GM12878 (cell line): ENCODE data around the gene RNF41. TPM values are rescaled to one million over a fixed set of nuclear protein-coding genes. Genes with fewer than 3 reads are reported as not detected.
A peak's percentile ranks its signal among the peaks of the same experiment; 100 is the strongest.

Experiments used
- DPF2 ChIP-seq: fragments of 450-650 bp; IDR thresholded peaks from 2 replicates; pipeline ENCODE4 v1.6.1; 2017; ENCODE audit warnings: mild to moderate bottlenecking
- EED ChIP-seq: sonication (generic); IDR thresholded peaks from 2 replicates; pipeline ENCODE4 v1.6.1; 2016; ENCODE audit warnings: antibody characterized with exemption, low read depth
- EGR1 ChIP-seq, 2 experiments: IDR thresholded peaks; 1 replicate in 1 of 2; 2 replicates in 1 of 2; pipeline ENCODE4 v1.6.1; 2011 to 2012; ENCODE audit warnings: low read depth in 2 of 2, low read length in 2 of 2, borderline replicate concordance in 1 of 2, mild to moderate bottlenecking in 1 of 2, moderate library complexity in 1 of 2
- ETV6 ChIP-seq, 2 experiments: fragments of 450-650 bp in 1 of 2; IDR thresholded peaks in 1 of 2; conservative IDR thresholded peaks in 1 of 2; 2 replicates each; pipeline ENCODE4 v1.6.1; 2014; ENCODE audit warnings: antibody characterized with exemption in 1 of 2, borderline replicate concordance in 1 of 2, low read depth in 1 of 2, mild to moderate bottlenecking in 1 of 2, moderate library complexity in 1 of 2
- NFYA ChIP-seq: IDR thresholded peaks from 2 replicates; pipeline ENCODE4 v1.6.1; 2011; ENCODE audit warnings: low read depth, mild to moderate bottlenecking, low read length, improper control_type of control experiment, borderline replicate concordance
- RAD21 ChIP-seq: IDR thresholded peaks from 2 replicates; pipeline ENCODE4 v1.6.1; 2011; ENCODE audit warnings: mild to moderate bottlenecking, low read depth, low read length, moderate library complexity; ENCODE audit not compliant: insufficient read depth
- polyA plus RNA-seq, 11 experiments: library from polyadenylated mRNA; depleted of rRNA in 4 of 11; unstranded in 6 of 11; stranded (reverse) in 5 of 11; fragments of >200 nt; fragmentation: Nextera tagmentation in 4 of 11; fragmentation: Illumina TruSeq in 1 of 11; extraction: Ambion mirVana in 4 of 11; extraction: Trizol in 1 of 11; gene quantifications; 1 replicate in 1 of 11; 2 replicates in 10 of 11; pipeline versions ENCODE4 v1.2.1 to v1.2.3, GENCODE V29; 2011 to 2016; ENCODE audit warnings: inconsistent platforms in 2 of 11, missing spikeins in 2 of 11, low read depth in 1 of 11
- total RNA-seq, 4 experiments: library from RNA; depleted of rRNA in 3 of 4; stranded (reverse); fragments of >200 nt in 3 of 4; fragmentation: Illumina TruSeq in 1 of 4; extraction: Trizol in 1 of 4; gene quantifications; 2 replicates each; pipeline versions ENCODE4 v1.2.1 to v1.2.3, GENCODE V29; 2013 to 2021
- TF ChIP-seq, protein P1 (sequence below), 3 experiments: IDR thresholded peaks in 2 of 3; conservative IDR thresholded peaks in 1 of 3; 2 replicates each; pipeline ENCODE4 v1.5.1; 2011; ENCODE audit warnings: low read depth in 3 of 3, low read length in 3 of 3, mild to moderate bottlenecking in 3 of 3, control low read depth in 2 of 3, moderate library complexity in 2 of 3, inconsistent platforms in 1 of 3, mixed read lengths in 1 of 3; ENCODE audit not compliant: control insufficient read depth in 2 of 3, insufficient read depth in 1 of 3; ENCODE audit errors: extremely low read depth in 1 of 3
- TF ChIP-seq, protein P2 (sequence below): IDR thresholded peaks from 2 replicates; pipeline ENCODE4 v1.6.1; 2012; ENCODE audit warnings: improper control_type of control experiment, low read depth, low read length; ENCODE audit not compliant: insufficient replicate concordance
- TF ChIP-seq, protein P3 (sequence below): fragments of 450-650 bp; formaldehyde crosslinking; IDR thresholded peaks from 2 replicates; pipeline ENCODE4 v1.4.0; 2022; ENCODE audit warnings: mild to moderate bottlenecking, moderate library complexity
- TF ChIP-seq, protein P4 (sequence below): IDR thresholded peaks from 2 replicates; pipeline ENCODE4 v1.6.1; 2011; ENCODE audit warnings: borderline replicate concordance, low read depth, mild to moderate bottlenecking, moderate library complexity, mixed read lengths, low read length; ENCODE audit not compliant: insufficient read depth; ENCODE audit errors: extremely low read length
- TF ChIP-seq, protein P5 (sequence below): fragments of 450-650 bp; IDR thresholded peaks from 2 replicates; pipeline ENCODE4 v1.6.1; 2017; ENCODE audit warnings: antibody characterized with exemption, mild to moderate bottlenecking, moderate library complexity

Gene RNF41
- total and polyA plus RNA-seq, 10 of the 15 experiments (the other 5 are each of a cell fraction or from before 2014, with no cell fraction given): 11.1 to 47.8 (median 30.6) TPM

DNA sequence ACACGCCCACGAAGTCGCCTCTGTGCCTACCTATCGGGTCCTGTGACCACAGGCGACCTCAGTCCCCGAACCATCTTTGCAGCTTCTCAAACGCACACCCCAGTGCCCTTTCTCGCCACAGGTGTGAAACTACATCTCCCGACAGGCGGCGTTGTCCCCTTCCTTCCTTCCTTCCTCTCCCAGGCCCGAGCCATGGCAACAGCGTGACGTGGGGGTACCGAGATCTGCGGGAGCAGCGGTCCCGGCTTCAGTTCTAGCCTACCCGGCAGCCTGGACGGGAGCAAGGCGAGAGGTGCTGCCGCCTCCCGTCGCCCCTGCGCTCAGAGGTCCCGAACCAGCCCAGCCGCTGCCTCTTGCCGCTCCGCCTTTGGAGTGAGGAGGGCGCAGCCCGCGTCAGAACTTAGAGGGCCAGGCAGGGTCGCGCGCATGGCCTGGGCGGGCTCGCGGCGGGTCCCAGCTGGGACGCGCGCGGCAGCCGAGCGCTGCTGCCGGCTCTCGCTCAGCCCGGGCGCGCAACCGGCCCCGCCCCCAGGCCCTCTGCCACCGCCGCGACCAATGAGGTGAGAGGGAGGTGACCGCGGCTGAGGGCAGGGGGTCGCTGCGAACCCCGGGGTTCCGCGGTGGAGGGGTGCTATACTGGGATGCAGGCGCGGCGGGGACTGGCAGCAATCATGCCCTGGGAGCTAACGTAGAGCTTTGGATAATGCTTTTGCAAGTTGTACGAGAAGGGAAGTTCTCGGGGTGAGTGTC is 45.1 kb upstream of the RNF41 start, which contains the start of gene COQ10A (continued):
- TF ChIP-seq ETV6 (conservative IDR thresholded peaks at IDR 0.05 in 1 of 2, IDR thresholded peaks at IDR 0.05 in 1 of 2; ENCODE audit: borderline replicate concordance in 1 of 2, low read depth in 1 of 2) (peak in 1 of 2 experiments; percentile 51; a peak in 1 of 4 replicates), DPF2 (peak; percentile 73), NFYA (no peak), EGR1 (IDR thresholded peaks at IDR 0.05; ENCODE audit: borderline replicate concordance in 1 of 2, low read depth in 2 of 2, low read length in 2 of 2) (0 out of 3 replicates have a peak, but pooled peaks of 1 of the 2 experiments have one; percentile 11), RAD21 (peak; percentile 24; the same call in 1 of the 2 replicates), EED (peak; percentile 50; the same call in 1 of the 2 replicates)
- TF ChIP-seq, protein P1, sequence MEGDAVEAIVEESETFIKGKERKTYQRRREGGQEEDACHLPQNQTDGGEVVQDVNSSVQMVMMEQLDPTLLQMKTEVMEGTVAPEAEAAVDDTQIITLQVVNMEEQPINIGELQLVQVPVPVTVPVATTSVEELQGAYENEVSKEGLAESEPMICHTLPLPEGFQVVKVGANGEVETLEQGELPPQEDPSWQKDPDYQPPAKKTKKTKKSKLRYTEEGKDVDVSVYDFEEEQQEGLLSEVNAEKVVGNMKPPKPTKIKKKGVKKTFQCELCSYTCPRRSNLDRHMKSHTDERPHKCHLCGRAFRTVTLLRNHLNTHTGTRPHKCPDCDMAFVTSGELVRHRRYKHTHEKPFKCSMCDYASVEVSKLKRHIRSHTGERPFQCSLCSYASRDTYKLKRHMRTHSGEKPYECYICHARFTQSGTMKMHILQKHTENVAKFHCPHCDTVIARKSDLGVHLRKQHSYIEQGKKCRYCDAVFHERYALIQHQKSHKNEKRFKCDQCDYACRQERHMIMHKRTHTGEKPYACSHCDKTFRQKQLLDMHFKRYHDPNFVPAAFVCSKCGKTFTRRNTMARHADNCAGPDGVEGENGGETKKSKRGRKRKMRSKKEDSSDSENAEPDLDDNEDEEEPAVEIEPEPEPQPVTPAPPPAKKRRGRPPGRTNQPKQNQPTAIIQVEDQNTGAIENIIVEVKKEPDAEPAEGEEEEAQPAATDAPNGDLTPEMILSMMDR (IDR thresholded peaks at IDR 0.05 in 2 of 3, conservative IDR thresholded peaks at IDR 0.05 in 1 of 3; ENCODE audit: control insufficient read depth in 2 of 3, extremely low read depth in 1 of 3, insufficient read depth in 1 of 3, low read depth in 3 of 3, low read length in 3 of 3): peak; percentile 53 to 62 (median 62)
- TF ChIP-seq, protein P2, sequence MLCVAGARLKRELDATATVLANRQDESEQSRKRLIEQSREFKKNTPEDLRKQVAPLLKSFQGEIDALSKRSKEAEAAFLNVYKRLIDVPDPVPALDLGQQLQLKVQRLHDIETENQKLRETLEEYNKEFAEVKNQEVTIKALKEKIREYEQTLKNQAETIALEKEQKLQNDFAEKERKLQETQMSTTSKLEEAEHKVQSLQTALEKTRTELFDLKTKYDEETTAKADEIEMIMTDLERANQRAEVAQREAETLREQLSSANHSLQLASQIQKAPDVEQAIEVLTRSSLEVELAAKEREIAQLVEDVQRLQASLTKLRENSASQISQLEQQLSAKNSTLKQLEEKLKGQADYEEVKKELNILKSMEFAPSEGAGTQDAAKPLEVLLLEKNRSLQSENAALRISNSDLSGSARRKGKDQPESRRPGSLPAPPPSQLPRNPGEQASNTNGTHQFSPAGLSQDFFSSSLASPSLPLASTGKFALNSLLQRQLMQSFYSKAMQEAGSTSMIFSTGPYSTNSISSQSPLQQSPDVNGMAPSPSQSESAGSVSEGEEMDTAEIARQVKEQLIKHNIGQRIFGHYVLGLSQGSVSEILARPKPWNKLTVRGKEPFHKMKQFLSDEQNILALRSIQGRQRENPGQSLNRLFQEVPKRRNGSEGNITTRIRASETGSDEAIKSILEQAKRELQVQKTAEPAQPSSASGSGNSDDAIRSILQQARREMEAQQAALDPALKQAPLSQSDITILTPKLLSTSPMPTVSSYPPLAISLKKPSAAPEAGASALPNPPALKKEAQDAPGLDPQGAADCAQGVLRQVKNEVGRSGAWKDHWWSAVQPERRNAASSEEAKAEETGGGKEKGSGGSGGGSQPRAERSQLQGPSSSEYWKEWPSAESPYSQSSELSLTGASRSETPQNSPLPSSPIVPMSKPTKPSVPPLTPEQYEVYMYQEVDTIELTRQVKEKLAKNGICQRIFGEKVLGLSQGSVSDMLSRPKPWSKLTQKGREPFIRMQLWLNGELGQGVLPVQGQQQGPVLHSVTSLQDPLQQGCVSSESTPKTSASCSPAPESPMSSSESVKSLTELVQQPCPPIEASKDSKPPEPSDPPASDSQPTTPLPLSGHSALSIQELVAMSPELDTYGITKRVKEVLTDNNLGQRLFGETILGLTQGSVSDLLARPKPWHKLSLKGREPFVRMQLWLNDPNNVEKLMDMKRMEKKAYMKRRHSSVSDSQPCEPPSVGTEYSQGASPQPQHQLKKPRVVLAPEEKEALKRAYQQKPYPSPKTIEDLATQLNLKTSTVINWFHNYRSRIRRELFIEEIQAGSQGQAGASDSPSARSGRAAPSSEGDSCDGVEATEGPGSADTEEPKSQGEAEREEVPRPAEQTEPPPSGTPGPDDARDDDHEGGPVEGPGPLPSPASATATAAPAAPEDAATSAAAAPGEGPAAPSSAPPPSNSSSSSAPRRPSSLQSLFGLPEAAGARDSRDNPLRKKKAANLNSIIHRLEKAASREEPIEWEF: no peak
- TF ChIP-seq, protein P3, sequence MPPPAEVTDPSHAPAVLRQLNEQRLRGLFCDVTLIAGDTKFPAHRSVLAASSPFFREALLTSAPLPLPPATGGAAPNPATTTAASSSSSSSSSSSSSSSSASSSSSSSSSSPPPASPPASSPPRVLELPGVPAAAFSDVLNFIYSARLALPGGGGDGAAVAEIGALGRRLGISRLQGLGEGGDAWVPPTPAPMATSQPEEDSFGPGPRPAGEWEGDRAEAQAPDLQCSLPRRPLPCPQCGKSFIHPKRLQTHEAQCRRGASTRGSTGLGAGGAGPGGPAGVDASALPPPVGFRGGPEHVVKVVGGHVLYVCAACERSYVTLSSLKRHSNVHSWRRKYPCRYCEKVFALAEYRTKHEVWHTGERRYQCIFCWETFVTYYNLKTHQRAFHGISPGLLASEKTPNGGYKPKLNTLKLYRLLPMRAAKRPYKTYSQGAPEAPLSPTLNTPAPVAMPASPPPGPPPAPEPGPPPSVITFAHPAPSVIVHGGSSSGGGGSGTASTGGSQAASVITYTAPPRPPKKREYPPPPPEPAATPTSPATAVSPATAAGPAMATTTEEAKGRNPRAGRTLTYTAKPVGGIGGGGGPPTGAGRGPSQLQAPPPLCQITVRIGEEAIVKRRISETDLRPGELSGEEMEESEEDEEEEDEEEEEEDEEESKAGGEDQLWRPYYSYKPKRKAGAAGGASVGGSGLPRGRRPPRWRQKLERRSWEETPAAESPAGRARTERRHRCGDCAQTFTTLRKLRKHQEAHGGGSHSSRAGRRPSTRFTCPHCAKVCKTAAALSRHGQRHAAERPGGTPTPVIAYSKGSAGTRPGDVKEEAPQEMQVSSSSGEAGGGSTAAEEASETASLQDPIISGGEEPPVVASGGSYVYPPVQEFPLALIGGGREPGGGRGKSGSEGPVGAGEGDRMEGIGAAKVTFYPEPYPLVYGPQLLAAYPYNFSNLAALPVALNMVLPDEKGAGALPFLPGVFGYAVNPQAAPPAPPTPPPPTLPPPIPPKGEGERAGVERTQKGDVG: no peak
- TF ChIP-seq, protein P4, sequence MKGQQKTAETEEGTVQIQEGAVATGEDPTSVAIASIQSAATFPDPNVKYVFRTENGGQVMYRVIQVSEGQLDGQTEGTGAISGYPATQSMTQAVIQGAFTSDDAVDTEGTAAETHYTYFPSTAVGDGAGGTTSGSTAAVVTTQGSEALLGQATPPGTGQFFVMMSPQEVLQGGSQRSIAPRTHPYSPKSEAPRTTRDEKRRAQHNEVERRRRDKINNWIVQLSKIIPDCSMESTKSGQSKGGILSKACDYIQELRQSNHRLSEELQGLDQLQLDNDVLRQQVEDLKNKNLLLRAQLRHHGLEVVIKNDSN: no peak
- TF ChIP-seq, protein P5, sequence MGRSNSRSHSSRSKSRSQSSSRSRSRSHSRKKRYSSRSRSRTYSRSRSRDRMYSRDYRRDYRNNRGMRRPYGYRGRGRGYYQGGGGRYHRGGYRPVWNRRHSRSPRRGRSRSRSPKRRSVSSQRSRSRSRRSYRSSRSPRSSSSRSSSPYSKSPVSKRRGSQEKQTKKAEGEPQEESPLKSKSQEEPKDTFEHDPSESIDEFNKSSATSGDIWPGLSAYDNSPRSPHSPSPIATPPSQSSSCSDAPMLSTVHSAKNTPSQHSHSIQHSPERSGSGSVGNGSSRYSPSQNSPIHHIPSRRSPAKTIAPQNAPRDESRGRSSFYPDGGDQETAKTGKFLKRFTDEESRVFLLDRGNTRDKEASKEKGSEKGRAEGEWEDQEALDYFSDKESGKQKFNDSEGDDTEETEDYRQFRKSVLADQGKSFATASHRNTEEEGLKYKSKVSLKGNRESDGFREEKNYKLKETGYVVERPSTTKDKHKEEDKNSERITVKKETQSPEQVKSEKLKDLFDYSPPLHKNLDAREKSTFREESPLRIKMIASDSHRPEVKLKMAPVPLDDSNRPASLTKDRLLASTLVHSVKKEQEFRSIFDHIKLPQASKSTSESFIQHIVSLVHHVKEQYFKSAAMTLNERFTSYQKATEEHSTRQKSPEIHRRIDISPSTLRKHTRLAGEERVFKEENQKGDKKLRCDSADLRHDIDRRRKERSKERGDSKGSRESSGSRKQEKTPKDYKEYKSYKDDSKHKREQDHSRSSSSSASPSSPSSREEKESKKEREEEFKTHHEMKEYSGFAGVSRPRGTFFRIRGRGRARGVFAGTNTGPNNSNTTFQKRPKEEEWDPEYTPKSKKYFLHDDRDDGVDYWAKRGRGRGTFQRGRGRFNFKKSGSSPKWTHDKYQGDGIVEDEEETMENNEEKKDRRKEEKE: no peak
